HG03558 (cell line): Measurements from ENCODE around the gene ABCG8.

ENCODE experiments used
- ATAC-seq: cut with Tn5 transposase; IDR thresholded peaks from one replicate; pipeline ENCODE4 v1.9.1; 2021; ENCODE audit warnings: moderate number of reproducible peaks; ENCODE audit not compliant: unreplicated experiment; ENCODE audit errors: extremely low read depth

The ABCG8 gene

DNA sequence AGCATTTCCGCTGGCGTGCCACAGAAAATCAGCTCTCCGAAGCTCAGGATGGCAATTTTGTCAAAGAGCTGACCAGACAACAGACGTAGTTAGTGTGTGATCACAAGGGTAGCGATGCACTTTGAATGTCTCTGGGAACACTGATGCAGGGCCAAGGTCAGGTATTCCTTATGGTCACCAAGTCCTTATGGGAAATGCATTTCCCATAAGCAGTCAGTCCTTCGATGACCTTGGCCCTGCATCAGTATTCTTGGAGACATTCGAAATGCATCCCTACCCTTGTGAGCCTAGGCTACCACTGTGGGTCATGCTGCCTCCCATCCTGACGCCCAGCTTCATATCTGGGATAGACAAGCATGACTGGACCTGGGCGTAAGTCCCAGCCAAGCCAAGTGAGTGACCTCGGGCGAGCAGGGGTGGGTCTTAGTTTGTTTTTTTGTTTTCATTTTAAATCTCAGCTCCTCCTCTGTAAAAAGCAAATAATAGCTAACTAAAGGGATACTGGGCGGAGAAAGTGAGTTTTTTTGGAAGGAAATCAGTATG, 13.7 kb upstream of the ABCG8 start:
- no peak for ATAC-seq

DNA sequence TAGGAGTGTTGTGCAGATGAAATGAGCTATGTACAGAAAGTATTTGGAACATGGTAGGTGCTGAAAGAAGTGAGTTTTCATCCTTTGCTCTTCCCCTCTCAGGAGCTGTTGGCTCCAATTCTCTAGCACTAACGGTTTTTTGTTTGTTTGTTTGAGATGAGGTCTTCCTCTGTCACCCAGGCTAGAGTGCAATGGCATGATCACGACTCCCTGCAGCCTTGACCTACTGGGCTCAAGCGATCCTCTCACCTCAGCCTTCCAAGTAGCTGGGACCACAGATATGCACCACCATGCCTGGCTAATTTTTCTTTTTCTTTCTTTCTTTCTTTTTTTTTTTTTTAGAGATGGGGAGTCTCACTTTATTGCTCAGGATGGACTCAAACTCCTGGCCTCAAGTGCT, 12.9 kb upstream of the ABCG8 start:
- ATAC-seq = no peak

DNA sequence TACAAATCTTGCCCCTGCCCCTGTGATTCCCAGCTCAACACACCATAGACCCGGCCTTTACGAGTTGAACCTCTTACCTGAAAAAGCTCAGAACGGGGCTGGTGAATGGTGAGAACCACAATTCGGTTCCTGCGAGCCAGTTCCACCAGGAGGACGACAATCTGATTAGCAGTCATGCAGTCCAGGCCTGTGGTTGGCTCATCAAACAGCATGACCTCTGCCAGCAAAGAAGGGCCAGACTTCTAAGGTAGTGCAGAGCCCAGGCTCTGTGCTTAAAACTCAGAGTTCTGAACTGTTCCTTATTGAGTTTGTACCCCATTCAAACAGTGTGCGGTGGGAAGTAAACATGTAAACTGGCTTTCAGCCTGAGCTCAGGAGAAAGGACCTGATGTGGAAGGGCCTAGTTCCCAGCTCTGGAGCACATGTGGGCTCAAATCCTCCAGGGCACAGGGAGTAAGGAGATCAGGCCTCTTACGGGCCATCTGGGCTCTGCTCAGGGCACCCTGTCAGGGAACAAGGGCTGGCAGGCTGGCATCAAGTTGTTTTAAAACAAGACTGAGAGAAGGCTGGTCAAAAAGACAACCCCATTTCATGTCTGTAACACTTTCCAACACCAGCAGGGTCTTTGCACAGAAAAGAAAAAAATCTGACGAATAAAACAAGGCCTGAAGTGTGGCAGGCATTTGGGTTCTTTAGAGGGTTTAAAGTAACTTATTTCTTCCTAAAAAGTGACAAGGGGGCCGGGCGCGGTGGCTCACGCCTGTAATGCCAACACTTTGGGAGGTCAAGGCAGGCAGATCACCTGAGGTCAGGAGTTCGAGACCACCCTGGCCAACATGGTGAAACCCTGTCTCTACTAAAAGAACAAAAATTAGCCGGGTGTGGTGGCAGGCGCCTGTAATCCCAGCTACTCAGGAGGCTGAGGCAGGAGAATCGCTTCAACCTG, 12.2 kb upstream of the ABCG8 start:
- ATAC-seq = no peak

DNA sequence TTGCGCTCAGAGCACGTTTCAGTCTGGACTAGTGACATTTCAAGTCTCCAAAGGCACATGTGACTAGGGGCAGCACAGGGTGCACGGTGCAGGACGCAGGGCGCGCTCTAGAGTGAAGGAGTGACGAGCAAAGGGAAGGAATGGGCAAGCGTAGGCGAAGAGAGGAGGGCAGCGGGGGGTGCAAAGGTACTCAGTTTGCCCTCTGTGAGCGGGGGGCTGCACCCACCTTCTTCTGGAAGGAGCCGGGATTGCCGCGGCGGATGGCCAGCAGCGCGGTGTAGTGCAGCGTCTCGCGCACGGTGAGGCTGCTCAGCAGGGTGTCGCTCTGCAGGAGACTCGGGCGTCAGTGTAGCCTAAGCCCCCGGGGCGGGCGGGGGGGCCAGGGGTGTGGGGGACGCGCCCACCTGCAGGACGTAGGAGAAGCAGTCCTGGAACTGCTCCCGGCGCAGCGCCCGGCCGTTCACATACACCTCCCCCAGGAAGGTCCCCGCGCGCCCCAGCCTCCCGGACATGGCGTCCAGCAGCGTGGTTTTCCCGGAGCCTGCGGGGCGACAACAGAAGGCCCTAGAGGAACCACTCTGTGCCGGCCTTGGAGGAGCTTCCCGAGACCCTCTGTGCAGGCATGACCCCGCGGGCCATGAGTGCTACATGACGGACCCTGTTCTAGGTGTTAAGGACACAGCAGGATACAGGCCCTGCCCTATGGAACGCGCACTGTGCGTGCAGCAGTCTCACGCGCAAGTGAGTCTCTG, 7.1 kb upstream of the ABCG8 start:
- ATAC-seq = no peak

DNA sequence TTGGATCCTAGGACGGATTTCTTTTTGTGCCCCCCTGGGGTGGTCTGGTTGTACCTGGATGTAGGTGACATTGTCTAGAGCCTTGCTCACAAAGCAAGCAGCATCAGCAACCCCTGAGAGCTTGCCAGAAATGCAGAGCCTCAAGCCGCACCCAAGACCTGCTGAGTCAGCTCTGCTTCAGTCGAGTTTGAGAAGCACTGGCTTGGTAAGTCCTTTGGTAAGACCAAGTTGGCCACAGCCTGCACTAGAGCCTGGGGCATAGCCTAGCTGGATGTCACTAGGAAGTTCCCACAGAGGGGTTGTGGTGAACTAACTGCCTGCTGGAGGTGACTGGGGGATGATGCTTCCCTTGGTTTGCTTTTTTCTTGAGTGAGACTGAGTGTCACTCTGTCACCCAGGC, 6.3 kb upstream of the ABCG8 start:
- ATAC-seq = no peak

DNA sequence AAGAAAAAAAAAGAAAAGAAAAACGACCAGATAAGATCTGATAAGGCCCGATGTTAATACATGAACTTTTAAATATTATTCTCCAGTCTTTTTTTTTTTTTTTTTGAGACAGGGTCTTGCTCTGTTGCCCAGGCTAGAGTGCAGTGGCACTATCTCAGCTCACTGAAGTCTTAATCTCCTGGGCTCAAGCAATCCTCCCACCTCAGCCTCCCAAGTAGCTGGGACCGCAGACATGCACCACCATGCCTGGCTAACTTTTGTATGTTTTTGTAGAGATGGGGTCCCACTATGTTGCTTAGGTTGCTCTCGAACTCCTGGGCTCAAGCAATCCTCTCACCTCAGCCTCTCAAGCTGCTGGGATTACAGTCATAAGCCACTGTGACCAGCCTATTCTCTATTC, 1.7 kb upstream of the ABCG8 start:
- no peak for ATAC-seq

DNA sequence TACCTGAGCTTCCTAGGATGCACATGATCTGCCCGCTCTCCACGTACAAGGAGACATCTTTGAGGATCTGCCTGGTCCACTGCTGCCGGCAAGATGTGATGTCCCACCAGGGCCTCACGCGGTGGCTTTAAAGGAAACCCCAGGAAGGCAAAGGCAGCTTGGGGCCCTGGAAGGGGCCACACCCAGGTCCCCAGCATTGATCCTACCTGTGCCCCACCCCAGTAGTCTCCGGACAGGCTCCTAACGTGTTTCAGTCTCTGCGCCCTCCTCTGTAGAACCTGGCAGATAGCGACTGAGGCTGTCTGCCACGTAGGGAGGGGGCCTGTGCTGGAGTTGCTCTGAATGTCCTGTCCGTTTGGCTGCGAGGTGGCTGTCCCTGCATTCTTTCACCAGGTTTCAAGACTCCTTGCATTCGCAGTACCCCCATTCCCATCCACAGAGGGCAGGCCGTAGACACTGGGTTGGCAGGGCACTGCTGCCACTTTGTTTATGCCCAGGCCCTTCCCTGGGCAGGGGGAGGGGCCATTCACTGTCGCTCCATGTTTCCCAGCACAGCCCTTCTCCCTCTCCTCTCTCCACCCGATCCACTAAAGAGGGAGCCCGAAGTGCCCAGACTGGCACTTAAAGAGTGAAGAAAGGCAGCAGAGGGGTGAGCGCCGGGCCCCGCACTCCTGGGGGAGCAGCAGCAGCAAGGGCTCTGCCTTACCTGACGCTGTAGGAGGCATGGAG, 776 bp upstream of the ABCG8 start:
- no peak for ATAC-seq

DNA sequence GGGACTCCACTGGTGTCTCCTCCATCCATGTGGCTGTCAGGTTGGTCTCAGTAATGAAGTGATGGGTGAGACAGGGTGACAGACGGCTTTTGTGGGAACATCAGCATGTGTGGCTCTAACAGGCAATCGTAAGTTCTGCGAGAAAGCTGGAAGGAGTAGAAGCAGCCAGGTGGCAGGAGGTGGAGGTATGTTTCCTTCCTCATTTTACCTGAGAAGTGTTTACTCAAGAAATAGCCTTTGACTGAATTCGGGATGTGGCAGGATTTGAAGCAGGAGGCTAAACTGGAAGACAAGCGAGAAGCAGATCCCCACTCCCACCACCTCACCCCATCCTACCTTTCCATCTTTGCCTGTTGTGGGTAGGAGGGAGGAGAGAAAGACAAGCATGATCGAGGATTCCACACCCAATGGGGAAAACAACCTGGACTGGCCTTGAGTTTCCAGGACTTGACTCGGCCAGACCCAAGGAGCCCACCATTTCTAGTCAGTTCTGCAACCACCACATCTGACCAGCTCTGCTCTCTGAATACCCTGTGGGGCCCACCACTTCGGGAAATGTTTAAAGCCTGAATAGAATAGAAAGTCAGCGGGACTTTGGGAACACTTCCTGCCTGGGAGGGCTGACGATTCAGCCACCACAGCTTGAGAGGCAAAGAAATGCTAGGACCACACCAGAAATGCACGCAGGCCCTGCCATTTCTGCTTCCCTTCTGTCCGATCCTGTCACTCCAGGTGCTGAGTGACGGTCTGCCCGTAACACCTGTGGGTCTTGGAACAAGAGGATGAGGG, 1.2 kb downstream of the ABCG8 start:
- ATAC-seq = no peak

DNA sequence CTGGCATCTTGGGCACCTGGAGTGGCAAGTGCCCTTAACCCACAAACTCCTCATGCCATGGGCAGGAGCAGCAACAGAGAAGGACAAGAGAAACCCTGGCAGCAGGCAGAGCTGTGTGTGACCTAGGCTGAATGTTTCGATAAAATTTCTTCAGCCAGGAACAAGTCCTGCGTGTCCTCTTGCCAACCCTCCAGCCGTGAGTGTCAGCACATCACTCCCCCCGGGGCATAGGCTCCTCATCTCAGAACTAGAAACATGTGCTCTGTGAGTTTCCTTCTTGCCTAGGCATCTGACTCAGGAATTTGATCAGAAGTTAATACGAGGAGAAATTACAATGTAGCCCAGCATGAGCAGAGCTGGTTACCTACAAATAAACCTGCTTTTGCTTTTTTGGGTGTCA, 2.2 kb downstream of the ABCG8 start:
- ATAC-seq = no peak

DNA sequence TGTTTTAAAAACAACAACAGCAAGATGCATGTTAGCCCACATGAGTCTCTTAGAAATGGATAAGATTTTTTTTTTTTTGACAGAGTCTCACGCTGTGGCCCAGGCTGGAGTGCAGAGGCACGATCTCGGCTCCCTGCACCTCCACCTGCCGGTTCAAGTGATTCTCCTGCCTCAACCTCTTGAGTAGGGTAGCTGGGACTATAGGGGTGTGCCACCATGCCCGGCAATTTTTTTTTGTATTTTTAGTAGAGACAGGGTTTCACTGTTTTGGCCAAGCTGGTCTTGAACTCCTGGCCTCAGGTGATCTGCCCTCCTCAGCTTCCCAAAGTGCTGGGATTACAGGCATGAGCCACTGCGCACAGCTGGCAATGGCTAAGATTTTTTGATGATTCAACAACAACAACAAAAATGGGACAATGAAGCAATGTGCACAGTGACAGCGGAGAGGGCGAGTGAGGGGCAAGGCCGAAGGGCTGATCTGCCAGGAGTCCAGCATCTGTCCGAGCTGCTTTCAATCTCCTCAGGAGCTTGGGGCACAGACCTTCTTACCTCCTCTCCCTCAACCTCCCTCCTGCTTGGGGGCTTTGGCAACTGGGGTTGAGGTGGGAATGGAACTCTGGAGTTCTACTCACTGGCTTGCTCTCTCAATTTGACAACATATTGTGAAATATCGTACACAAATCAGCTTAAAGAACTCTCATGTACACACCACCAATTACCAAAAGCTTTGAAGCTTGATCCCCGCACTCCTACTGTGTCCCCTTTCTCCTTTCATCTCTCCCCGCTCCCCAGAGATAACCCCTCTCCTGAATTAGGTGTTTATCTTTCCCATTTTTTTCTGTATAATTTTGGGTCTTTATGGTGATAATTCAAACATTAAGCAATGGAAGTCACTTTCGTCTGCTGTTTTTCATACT, 3.4 kb downstream of the ABCG8 start:
- ATAC-seq = no peak

DNA sequence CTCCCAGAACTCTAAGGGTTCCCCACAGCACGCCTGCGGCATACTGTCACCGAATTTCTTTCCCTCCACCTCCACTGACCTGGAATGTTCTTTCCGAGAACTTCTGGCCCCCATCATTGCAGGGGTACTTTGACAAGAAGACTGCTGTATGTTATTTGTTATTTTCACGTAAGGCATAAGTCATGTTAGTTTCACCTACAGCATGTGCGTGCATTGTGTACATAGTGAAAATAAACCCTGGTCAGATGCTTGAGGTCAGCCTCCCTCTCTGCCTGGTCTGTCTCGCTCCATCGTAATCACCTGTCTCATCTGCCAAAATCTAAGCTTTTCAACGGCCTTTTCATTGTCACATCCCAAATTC, 4.1 kb downstream of the ABCG8 start:
- no peak for ATAC-seq

DNA sequence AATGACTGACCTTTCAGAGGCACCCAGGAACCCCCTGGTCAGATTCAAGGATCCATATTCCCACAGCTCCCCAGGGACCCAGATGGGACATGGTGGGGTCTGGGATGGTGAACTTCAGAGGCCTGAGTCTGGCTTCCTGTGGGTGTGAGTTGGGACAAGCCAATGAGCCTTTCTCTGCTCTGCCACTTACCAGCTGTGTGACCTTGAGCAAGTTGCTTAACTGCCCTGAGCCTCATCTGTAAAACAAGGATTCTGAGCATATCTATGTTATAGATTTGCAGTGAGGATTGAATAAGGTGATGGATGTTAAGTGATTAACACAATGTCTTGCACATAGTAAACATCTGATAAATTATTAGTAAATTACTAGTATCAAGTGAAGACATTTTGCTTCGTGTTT, 6.4 kb downstream of the ABCG8 start:
- ATAC-seq = no peak

DNA sequence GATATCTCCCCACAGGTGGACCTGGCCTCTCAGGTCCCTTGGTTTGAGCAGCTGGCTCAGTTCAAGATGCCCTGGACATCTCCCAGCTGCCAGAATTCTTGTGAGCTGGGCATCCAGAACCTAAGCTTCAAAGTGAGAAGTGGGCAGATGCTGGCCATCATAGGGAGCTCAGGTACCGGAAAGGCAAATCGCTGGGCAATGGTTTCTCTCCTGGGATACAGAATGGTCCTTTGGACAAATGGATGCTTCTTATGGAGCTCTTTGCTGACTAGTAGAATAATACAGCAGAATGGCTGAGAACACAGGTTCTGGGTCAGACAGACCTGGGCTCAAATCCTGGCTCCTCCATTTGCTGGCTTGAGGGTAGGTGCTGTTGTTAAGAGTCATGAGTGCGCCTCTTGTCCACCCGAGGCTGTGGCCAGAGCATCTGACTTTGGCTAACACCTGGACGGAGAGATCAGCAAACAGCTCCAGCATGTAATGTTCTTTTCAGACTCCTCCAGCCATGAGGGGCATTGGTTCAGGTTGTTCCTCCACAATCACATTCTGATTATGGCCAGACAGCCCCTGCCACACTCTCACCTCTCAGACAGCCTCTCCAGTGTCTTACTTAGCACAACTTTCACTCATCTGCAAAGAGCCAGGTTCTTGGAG, 7.5 kb downstream of the ABCG8 start:
- ATAC-seq = no peak

DNA sequence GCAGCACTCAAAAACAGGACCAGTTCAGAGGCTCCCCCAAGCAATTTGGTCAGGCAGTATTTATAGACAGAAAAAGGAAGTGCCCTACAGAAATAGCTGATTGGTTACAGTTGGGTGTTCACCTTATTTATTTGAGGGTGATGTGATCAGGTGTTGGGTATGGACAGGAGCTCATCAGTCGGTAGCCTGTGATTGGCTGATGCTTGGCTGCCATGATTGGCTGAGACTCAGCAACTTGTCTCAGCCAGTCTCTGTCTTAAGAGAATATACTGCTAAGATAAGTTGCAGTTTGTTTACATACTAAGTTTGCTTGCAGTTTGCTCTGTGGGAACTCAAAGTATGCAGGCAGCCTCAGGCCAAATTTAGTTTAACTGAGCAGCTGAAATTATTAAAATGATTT, 9.4 kb downstream of the ABCG8 start:
- no peak for ATAC-seq

DNA sequence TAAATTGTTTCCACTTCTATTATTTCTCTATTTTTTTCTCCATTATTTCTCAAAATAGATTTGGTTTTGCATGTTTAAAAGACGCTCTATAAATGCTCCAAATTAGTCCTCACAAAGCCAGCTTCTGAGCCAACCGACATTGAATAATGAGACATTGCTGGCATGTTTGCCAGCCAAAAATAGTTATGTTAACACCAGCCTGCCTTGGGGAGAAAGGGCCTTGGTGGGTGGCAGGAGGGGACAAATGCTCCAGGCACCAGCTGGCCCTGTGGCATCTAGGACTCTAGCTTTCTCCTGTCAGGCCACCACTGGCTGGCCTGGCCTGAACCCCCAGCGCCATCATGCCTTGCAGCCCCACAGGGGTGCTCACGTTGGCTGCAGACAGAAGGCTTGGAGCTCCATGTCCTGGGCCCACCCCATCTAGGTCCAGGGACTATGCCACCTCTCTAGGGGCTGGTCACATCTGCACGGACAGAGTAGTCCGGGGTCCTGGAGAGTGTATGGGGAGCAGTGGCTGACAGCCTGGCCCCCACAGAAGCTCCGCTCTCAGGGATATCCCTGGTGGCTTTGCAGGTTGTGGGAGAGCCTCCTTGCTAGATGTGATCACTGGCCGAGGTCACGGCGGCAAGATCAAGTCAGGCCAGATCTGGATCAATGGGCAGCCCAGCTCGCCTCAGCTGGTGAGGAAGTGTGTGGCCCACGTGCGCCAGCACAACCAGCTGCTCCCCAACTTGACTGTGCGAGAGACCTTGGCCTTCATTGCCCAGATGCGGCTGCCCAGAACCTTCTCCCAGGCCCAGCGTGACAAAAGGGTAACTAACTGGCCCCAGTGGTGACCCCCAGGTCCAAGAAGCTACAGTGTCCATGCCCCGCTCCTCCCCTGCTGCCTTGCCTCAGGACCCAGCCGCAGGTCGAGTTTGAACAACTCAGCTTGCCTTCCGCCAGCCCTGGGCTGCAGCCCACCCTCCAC, 12.5 kb downstream of the ABCG8 start:
- no peak for ATAC-seq

DNA sequence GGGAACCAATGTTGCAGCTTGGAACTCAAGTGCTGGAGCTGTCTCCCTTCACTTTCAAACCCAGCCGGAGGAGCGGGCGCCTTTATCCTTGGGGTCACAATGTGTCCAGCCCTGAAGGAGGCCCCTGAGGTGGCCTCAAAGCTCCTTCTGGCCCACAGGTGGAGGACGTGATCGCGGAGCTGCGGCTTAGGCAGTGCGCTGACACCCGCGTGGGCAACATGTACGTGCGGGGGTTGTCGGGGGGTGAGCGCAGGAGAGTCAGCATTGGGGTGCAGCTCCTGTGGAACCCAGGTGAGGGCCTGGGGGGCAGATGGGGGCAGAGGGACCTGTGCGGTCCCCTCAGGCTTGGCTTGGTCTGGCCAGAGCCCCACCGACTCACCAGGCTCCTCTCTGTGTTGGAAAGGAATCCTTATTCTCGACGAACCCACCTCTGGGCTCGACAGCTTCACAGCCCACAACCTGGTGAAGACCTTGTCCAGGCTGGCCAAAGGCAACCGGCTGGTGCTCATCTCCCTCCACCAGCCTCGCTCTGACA, 13.5 kb downstream of the ABCG8 start:
- ATAC-seq = no peak
